ENCODE data around the gene SIRPB1.
A peak's percentile ranks its signal among the peaks of the same experiment; 100 is the strongest.

SIRPB1 gene

DNA sequence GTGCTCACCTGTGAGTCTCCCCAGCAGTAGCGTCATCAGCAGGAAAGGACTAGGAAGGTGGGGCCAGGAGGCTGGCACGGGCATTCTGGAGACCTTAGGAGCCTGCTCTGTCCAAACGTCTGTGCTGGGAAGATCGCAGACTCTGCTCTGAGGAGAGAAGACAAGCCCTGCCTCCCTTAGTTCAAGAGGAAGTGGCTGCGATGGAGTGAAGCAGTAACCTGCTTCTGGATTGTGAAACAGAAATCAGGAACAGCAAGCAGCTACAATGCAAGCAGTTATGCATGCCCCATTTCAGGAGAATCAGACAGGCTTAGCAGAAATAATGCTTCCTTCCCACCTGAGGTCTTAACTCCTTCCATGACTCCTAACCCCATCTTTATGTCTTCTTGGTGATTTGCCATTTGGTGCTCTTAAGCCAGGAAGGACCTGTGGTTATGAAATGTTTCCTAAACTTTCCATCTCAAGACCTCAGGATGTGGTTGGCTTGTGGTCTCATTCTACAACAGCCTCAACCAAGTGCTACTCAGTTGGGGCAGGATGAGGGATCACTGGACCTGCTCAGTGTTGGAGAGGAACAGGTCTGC, at the start of gene SIRPB1:
SIRPB1 (minus strand) TSS at position 149 of the 584 bp plus-strand sequence; CDS start at position 84, 65 bp downstream.
- Histone ChIP-seq H3K9ac (ENCODE audit: low read depth in 1 of 2, low read length in 2 of 2) (no peak within 1 kb of the TSS), H3K4me1 (ENCODE audit: control insufficient read depth in 2 of 2, insufficient read depth in 2 of 2, low read length in 2 of 2) (no peaks in the 10 kb centered on the region), H3K36me3 (ENCODE audit: control insufficient read depth in 2 of 2, insufficient read depth in 2 of 2, low read length in 2 of 2) (no peaks in the 10 kb centered on the region), H3K9me3 (ENCODE audit: control insufficient read depth in 2 of 2, low read length in 2 of 2) (peaks cover 0 to 3% of the 10 kb centered on the region in 2 donors), H3K4me3 (ENCODE audit: low read length in 2 of 2) (peak within 1 kb of the TSS in 1 of 2 donors; percentile 33), H3K27me3 (ENCODE audit: control insufficient read depth in 2 of 2, insufficient read depth in 2 of 2, low read length in 2 of 2) (no peaks in the 10 kb centered on the region), H3K27ac (ENCODE audit: low read depth in 2 of 2, low read length in 2 of 2) (peak within 1 kb of the TSS in 1 of 2 donors; percentile 43)

GRCh38 chr20:1669304-1669703, 49.5 kb upstream of the SIRPB1 start:
- no peaks in the 10 kb centered on the region for H3K36me3 ChIP-seq (ENCODE audit: control insufficient read depth in 2 of 2, insufficient read depth in 2 of 2, low read length in 2 of 2)
- no peak overlapping the region for H3K27ac ChIP-seq (ENCODE audit: low read depth in 2 of 2, low read length in 2 of 2)
- H3K4me3 ChIP-seq (ENCODE audit: low read length in 2 of 2) = no peak overlapping the region
- H3K9ac ChIP-seq (ENCODE audit: low read depth in 1 of 2, low read length in 2 of 2) = no peak overlapping the region
- H3K4me1 ChIP-seq (ENCODE audit: control insufficient read depth in 2 of 2, insufficient read depth in 2 of 2, low read length in 2 of 2) = no peaks in the 10 kb centered on the region
- H3K27me3 ChIP-seq (ENCODE audit: control insufficient read depth in 2 of 2, insufficient read depth in 2 of 2, low read length in 2 of 2) = peaks cover 0 to 3% of the 10 kb centered on the region in 2 donors
- no peaks in the 10 kb centered on the region for H3K9me3 ChIP-seq (ENCODE audit: control insufficient read depth in 2 of 2, low read length in 2 of 2)

DNA sequence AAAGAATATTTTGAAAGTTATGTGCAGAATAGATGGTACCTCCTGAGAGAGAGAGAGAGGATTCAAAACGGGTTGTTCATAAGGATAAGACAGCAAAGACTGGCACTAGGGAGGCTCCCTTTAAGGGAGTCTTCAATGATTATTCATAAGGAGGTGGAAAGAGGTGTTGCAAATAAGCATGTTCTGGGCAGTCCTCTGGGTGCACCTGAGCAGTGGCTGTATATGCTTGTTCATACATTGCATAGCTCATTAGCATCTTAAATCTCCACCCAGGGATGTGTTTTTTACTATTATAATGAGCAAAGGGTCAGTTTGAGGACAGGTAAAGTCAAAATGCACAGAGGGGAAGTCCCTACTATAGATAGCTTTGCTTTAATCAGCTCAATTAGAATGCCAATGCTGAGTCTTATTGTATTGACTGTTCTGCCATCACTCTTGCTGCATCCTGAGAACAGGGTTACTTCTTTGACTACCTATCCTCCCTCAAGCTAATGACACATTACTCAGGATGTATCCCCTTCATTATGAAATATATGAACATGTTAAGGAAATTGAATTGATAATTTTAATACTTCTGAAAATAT, 47.8 kb upstream of the SIRPB1 start:
- Histone ChIP-seq H3K27ac (ENCODE audit: low read depth in 2 of 2, low read length in 2 of 2) (no peak overlapping the region), H3K27me3 (ENCODE audit: control insufficient read depth in 2 of 2, insufficient read depth in 2 of 2, low read length in 2 of 2) (peaks cover 0 to 3% of the 10 kb centered on the region in 2 donors), H3K9me3 (ENCODE audit: control insufficient read depth in 2 of 2, low read length in 2 of 2) (no peaks in the 10 kb centered on the region), H3K4me3 (ENCODE audit: low read length in 2 of 2) (no peak overlapping the region), H3K9ac (ENCODE audit: low read depth in 1 of 2, low read length in 2 of 2) (no peak overlapping the region), H3K4me1 (ENCODE audit: control insufficient read depth in 2 of 2, insufficient read depth in 2 of 2, low read length in 2 of 2) (no peaks in the 10 kb centered on the region), H3K36me3 (ENCODE audit: control insufficient read depth in 2 of 2, insufficient read depth in 2 of 2, low read length in 2 of 2) (no peaks in the 10 kb centered on the region)

DNA sequence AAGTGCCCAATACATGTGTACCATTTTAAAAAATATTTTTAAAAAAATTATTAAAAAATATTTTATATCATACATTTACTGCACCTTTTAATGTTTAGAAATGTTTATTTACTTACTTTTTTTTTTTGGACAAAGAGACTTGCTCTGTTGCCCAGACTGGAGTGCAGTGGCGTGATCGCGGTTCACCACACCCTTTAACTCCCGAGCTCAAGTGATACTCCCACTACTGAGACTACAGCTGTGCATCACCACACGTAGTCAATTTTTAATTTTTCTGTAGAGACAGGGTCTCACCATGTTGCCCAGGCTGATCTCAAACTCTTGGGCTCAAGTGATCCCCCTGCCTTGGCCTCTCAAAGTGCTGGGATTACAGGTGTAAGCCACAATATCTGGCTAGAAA, 47.0 kb upstream of the SIRPB1 start:
- Histone ChIP-seq H3K4me3 (ENCODE audit: low read length in 2 of 2) (no peak overlapping the region), H3K9ac (ENCODE audit: low read depth in 1 of 2, low read length in 2 of 2) (no peak overlapping the region), H3K27me3 (ENCODE audit: control insufficient read depth in 2 of 2, insufficient read depth in 2 of 2, low read length in 2 of 2) (peaks cover 0 to 3% of the 10 kb centered on the region in 2 donors), H3K27ac (ENCODE audit: low read depth in 2 of 2, low read length in 2 of 2) (no peak overlapping the region), H3K9me3 (ENCODE audit: control insufficient read depth in 2 of 2, low read length in 2 of 2) (no peaks in the 10 kb centered on the region), H3K36me3 (ENCODE audit: control insufficient read depth in 2 of 2, insufficient read depth in 2 of 2, low read length in 2 of 2) (no peaks in the 10 kb centered on the region), H3K4me1 (ENCODE audit: control insufficient read depth in 2 of 2, insufficient read depth in 2 of 2, low read length in 2 of 2) (no peaks in the 10 kb centered on the region)

DNA sequence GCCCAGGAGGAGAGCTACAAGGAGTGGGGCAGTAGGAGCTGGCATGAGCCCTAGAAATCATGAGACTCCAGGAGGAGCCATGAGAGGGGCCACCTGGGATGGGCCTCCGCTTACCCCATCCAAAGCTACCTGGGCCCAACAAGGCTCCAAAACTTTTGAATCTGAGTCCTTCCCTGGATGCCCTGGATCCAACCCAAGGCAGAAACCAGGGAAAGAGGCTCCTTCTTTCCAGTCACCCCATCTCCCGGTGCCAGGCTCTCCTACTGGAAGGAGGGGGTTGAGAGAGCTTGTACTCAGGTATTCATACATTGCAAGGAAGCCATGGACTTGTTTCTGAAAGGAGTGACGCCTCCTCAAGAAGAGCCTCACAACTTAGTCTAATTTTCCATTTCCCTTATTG, 45.5 kb upstream of the SIRPB1 start:
- H3K9ac ChIP-seq (ENCODE audit: low read depth in 1 of 2, low read length in 2 of 2) = no peak overlapping the region
- H3K4me3 ChIP-seq (ENCODE audit: low read length in 2 of 2) = no peak overlapping the region
- H3K4me1 ChIP-seq (ENCODE audit: control insufficient read depth in 2 of 2, insufficient read depth in 2 of 2, low read length in 2 of 2) = no peaks in the 10 kb centered on the region
- no peaks in the 10 kb centered on the region for H3K9me3 ChIP-seq (ENCODE audit: control insufficient read depth in 2 of 2, low read length in 2 of 2)
- peak overlapping the region in 1 of 2 donors; percentile 16 for H3K27ac ChIP-seq (ENCODE audit: low read depth in 2 of 2, low read length in 2 of 2)
- no peaks in the 10 kb centered on the region for H3K36me3 ChIP-seq (ENCODE audit: control insufficient read depth in 2 of 2, insufficient read depth in 2 of 2, low read length in 2 of 2)
- peaks cover 0 to 3% of the 10 kb centered on the region in 2 donors for H3K27me3 ChIP-seq (ENCODE audit: control insufficient read depth in 2 of 2, insufficient read depth in 2 of 2, low read length in 2 of 2)

- Histone ChIP-seq H3K4me3 (ENCODE audit: low read length in 2 of 2) (no peak overlapping the region), H3K27me3 (ENCODE audit: control insufficient read depth in 2 of 2, insufficient read depth in 2 of 2, low read length in 2 of 2) (peaks cover 0 to 3% of the 10 kb centered on the region in 2 donors), H3K9ac (ENCODE audit: low read depth in 1 of 2, low read length in 2 of 2) (no peak overlapping the region), H3K27ac (ENCODE audit: low read depth in 2 of 2, low read length in 2 of 2) (peak overlapping the region in 1 of 2 donors; percentile 16), H3K36me3 (ENCODE audit: control insufficient read depth in 2 of 2, insufficient read depth in 2 of 2, low read length in 2 of 2) (no peaks in the 10 kb centered on the region), H3K4me1 (ENCODE audit: control insufficient read depth in 2 of 2, insufficient read depth in 2 of 2, low read length in 2 of 2) (no peaks in the 10 kb centered on the region), H3K9me3 (ENCODE audit: control insufficient read depth in 2 of 2, low read length in 2 of 2) (no peaks in the 10 kb centered on the region)
Measured at GRCh38 chr20:1664911-1665310, 45.1 kb upstream of the SIRPB1 start.

GRCh38 chr20:1663917-1664316, 44.1 kb upstream of the SIRPB1 start:
- Histone ChIP-seq H3K4me3 (ENCODE audit: low read length in 2 of 2) (no peak overlapping the region), H3K9me3 (ENCODE audit: control insufficient read depth in 2 of 2, low read length in 2 of 2) (no peaks in the 10 kb centered on the region), H3K4me1 (ENCODE audit: control insufficient read depth in 2 of 2, insufficient read depth in 2 of 2, low read length in 2 of 2) (no peaks in the 10 kb centered on the region), H3K27ac (ENCODE audit: low read depth in 2 of 2, low read length in 2 of 2) (no peak overlapping the region), H3K27me3 (ENCODE audit: control insufficient read depth in 2 of 2, insufficient read depth in 2 of 2, low read length in 2 of 2) (peaks cover 0 to under 1% of the 10 kb centered on the region in 2 donors), H3K9ac (ENCODE audit: low read depth in 1 of 2, low read length in 2 of 2) (no peak overlapping the region), H3K36me3 (ENCODE audit: control insufficient read depth in 2 of 2, insufficient read depth in 2 of 2, low read length in 2 of 2) (no peaks in the 10 kb centered on the region)

DNA sequence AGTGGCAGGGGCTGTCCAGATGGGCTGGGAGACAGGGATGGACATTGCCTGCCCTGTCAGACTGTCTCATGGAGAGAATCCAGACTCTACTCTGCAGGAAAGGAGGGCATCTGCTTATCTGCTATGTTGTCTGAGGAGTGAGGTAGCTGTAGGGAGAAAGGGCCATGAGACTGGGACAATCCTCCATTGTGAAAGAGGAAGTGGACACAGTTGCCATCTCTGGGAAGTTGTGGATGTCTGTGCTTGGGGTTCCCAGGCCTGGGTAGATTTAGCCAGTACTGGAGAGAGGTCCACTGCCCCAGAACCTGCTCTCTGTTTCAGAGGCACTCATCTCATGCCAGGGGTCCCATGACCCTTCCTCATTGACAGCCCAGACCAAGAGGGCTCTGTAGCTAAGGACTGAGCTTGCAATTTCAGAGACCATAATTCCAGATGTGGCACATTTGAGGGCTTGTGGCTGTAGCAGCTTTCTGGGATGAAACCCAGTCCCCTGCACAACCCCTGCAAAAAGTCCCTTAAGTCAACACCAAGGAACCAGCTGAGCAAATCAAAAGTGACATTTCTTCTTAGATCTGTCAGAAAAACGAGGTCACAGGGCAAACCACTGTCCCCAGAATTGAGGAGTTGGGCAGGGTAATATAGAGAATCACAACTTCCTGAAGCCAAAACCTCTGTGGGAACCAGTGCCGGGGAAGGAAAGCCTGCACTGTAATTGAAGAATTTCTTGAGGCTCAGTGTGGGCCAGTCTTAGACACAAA, 41.9 kb upstream of the SIRPB1 start:
- no peak overlapping the region for H3K27ac ChIP-seq (ENCODE audit: low read depth in 2 of 2, low read length in 2 of 2)
- H3K4me3 ChIP-seq (ENCODE audit: low read length in 2 of 2) = no peak overlapping the region
- H3K27me3 ChIP-seq (ENCODE audit: control insufficient read depth in 2 of 2, insufficient read depth in 2 of 2, low read length in 2 of 2) = no peaks in the 10 kb centered on the region
- H3K9ac ChIP-seq (ENCODE audit: low read depth in 1 of 2, low read length in 2 of 2) = no peak overlapping the region
- no peaks in the 10 kb centered on the region for H3K36me3 ChIP-seq (ENCODE audit: control insufficient read depth in 2 of 2, insufficient read depth in 2 of 2, low read length in 2 of 2)
- no peaks in the 10 kb centered on the region for H3K9me3 ChIP-seq (ENCODE audit: control insufficient read depth in 2 of 2, low read length in 2 of 2)
- no peaks in the 10 kb centered on the region for H3K4me1 ChIP-seq (ENCODE audit: control insufficient read depth in 2 of 2, insufficient read depth in 2 of 2, low read length in 2 of 2)

- no peaks in the 10 kb centered on the region for H3K36me3 ChIP-seq (ENCODE audit: control insufficient read depth in 2 of 2, insufficient read depth in 2 of 2, low read length in 2 of 2)
- no peak overlapping the region for H3K27ac ChIP-seq (ENCODE audit: low read depth in 2 of 2, low read length in 2 of 2)
- no peak overlapping the region for H3K9ac ChIP-seq (ENCODE audit: low read depth in 1 of 2, low read length in 2 of 2)
- H3K4me3 ChIP-seq (ENCODE audit: low read length in 2 of 2) = no peak overlapping the region
- H3K27me3 ChIP-seq (ENCODE audit: control insufficient read depth in 2 of 2, insufficient read depth in 2 of 2, low read length in 2 of 2) = no peaks in the 10 kb centered on the region
- H3K4me1 ChIP-seq (ENCODE audit: control insufficient read depth in 2 of 2, insufficient read depth in 2 of 2, low read length in 2 of 2) = no peaks in the 10 kb centered on the region
- H3K9me3 ChIP-seq (ENCODE audit: control insufficient read depth in 2 of 2, low read length in 2 of 2) = no peaks in the 10 kb centered on the region
Measured at GRCh38 chr20:1660246-1660645, 40.4 kb upstream of the SIRPB1 start.
